Esophagus squamous epithelium (tissue), 5 donors: Measurements from ENCODE around the gene ALDH9A1. TPM values are rescaled to one million over a fixed set of nuclear protein-coding genes. Genes with fewer than 3 reads are reported as not detected.
"Not testable (repeated sequence)": the region's sequence is repeated elsewhere in the genome, so short reads cannot be mapped to it uniquely, and the experiment has no call there.

Experiments used
- DNase-seq: peaks from one replicate; lab custom pipeline; 2025; lab: John Stamatoyannopoulos, UW
- H3K27ac ChIP-seq, 4 donors: fragments of 200-600 bp; sonication (generic); one replicate each; pipeline ENCODE4 v1.5.1; 2016 to 2019; ENCODE audit warnings: mild to moderate bottlenecking in 1 of 4
- H3K27me3 ChIP-seq, 4 donors: fragments of 200-600 bp; sonication (generic); 1 replicate in 3 of 4; 2 replicates in 1 of 4; pipeline versions ENCODE4 v1.5.1 to v1.6.0; 2017 to 2021; ENCODE audit warnings: antibody characterized with exemption in 1 of 4
- H3K36me3 ChIP-seq, 3 donors: fragments of 200-600 bp; sonication (generic); one replicate each; pipeline ENCODE4 v1.5.1; 2016 to 2019
- H3K4me1 ChIP-seq, 3 donors: fragments of 200-600 bp; sonication (generic); one replicate each; pipeline ENCODE4 v1.5.1; 2017 to 2019
- H3K4me3 ChIP-seq, 4 donors: fragments of 200-600 bp; sonication (generic); 1 replicate in 3 of 4; 2 replicates in 1 of 4; pipeline ENCODE4 v1.5.1; 2016 to 2019; ENCODE audit warnings: mild to moderate bottlenecking in 2 of 4, moderate library complexity in 1 of 4
- H3K9me3 ChIP-seq, 3 donors: fragments of 200-600 bp; sonication (generic); one replicate each; pipeline ENCODE4 v1.5.1; 2016 to 2019
- CTCF ChIP-seq, 6 experiments: fragments of 450-650 bp in 4 of 6; fragments of 200-600 bp in 2 of 6; sonication (generic) in 2 of 6; IDR thresholded peaks; one replicate each; pipeline ENCODE4 v1.5.1; 2016 to 2019; ENCODE audit warnings: antibody characterized with exemption in 6 of 6, mild to moderate bottlenecking in 4 of 6, moderate library complexity in 4 of 6
- POLR2A ChIP-seq, 4 donors: fragments of 450-650 bp; IDR thresholded peaks; one replicate each; pipeline ENCODE4 v1.6.1; 2017; ENCODE audit warnings: antibody characterized with exemption in 4 of 4, mild to moderate bottlenecking in 4 of 4, moderate library complexity in 3 of 4
- WGBS, 2 donors: methylation state at CpG; one replicate each; pipeline ENCODE4 v1.1.5; 2018; 5-methylcytosine and 5-hydroxymethylcytosine counted together
- intact Hi-C: fragments of 100-400 bp; cut with DNase I; formaldehyde crosslinking; loops from one replicate; pipeline ENCODE4 v1.15.0; 2022
- total RNA-seq, 4 donors: library from RNA; depleted of rRNA; stranded (reverse); fragments of >200 nt; gene quantifications; one replicate each; pipeline ENCODE4 v1.1.0, GENCODE V29; 2016
- donor health status: DM: yes; HTN: yes; CAD: no.

ALDH9A1 gene
- total RNA-seq, 4 donors from 2014 or later, result 120 to 198 (median 158) TPM

- Histone ChIP-seq H3K27me3 (no peaks in the 10 kb centered on the region), H3K4me1 (peaks cover 0 to 9% (median 0%) of the 10 kb centered on the region in 3 donors), H3K4me3 (no peak overlapping the region), H3K9me3 (no peaks in the 10 kb centered on the region), H3K36me3 (peaks cover 5 to 99% (median 32%) of the 10 kb centered on the region in 3 donors), H3K27ac (no peak overlapping the region)
- no peak for DNase-seq
- TF ChIP-seq CTCF (IDR thresholded peaks at IDR 0.05) (no peak), POLR2A (IDR thresholded peaks at IDR 0.05) (no peak)
- intact Hi-C loops, result no loop called here
- WGBS, 2 donors, result 93 to 100% methylated on average over 1 to 3 of the region's 3 CpGs
Observed at GRCh38 chr1:165668184-165668583, 30.2 kb downstream of the ALDH9A1 start.

GRCh38 chr1:165666152-165666825, 32.1 kb downstream of the ALDH9A1 start:
- DNase-seq, result no peak
- Histone ChIP-seq H3K9me3 (no peaks in the 10 kb centered on the region), H3K4me1 (peaks cover 0 to 11% (median 0%) of the 10 kb centered on the region in 3 donors), H3K27ac (no peak overlapping the region), H3K27me3 (no peaks in the 10 kb centered on the region), H3K36me3 (peaks cover 5 to 100% (median 47%) of the 10 kb centered on the region in 3 donors), H3K4me3 (no peak overlapping the region)
- intact Hi-C loops, result no loop called here
- TF ChIP-seq CTCF (IDR thresholded peaks at IDR 0.05) (no peak), POLR2A (IDR thresholded peaks at IDR 0.05) (no peak)
- WGBS, 2 donors, result 65 to 76% methylated on average over 5 of the region's 5 CpGs

- DNase-seq, result no peak
- WGBS, 2 donors, result 84 to 85% methylated on average over 3 of the region's 3 CpGs
- H3K36me3 ChIP-seq, result peaks cover 5 to 99% (median 34%) of the 10 kb centered on the region in 3 donors
- H3K9me3 ChIP-seq, result no peaks in the 10 kb centered on the region
- peaks cover 0 to 11% (median 0%) of the 10 kb centered on the region in 3 donors for H3K4me1 ChIP-seq
- H3K27ac ChIP-seq, result no peak overlapping the region
- H3K27me3 ChIP-seq, result no peaks in the 10 kb centered on the region
- no peak for TF ChIP-seq CTCF (IDR thresholded peaks at IDR 0.05)
- TF ChIP-seq POLR2A (IDR thresholded peaks at IDR 0.05), result no peak
- intact Hi-C loops, result no loop called here
- no peak overlapping the region for H3K4me3 ChIP-seq
Observed at GRCh38 chr1:165662186-165662585, 36.2 kb downstream of the ALDH9A1 start.

GRCh38 chr1:165661703-165662102, 36.7 kb downstream of the ALDH9A1 start:
- H3K27ac ChIP-seq, result no peak overlapping the region
- peaks cover 5 to 99% (median 34%) of the 10 kb centered on the region in 3 donors for H3K36me3 ChIP-seq
- H3K4me3 ChIP-seq, result no peak overlapping the region
- no peaks in the 10 kb centered on the region for H3K9me3 ChIP-seq
- WGBS, 2 donors, result 80 to 88% methylated on average over 2 of the region's 2 CpGs
- intact Hi-C loops, result no loop called here
- H3K4me1 ChIP-seq, result peaks cover 0 to 11% (median 0%) of the 10 kb centered on the region in 3 donors
- DNase-seq, result no peak
- no peak for TF ChIP-seq POLR2A (IDR thresholded peaks at IDR 0.05)
- no peak for TF ChIP-seq CTCF (IDR thresholded peaks at IDR 0.05)
- no peaks in the 10 kb centered on the region for H3K27me3 ChIP-seq

- TF ChIP-seq POLR2A (IDR thresholded peaks at IDR 0.05) (no peak), CTCF (IDR thresholded peaks at IDR 0.05) (no peak)
- 56 to 72% methylated on average over 3 of the region's 3 CpGs for WGBS, 2 donors
- Histone ChIP-seq H3K4me3 (no peak overlapping the region), H3K27me3 (no peaks in the 10 kb centered on the region), H3K27ac (no peak overlapping the region), H3K9me3 (no peaks in the 10 kb centered on the region), H3K4me1 (peaks cover 0 to 11% (median 0%) of the 10 kb centered on the region in 3 donors), H3K36me3 (peaks cover 5 to 99% (median 22%) of the 10 kb centered on the region in 3 donors)
- DNase-seq, result no peak
- intact Hi-C loops, result no loop called here
Observed at GRCh38 chr1:165659581-165659895, 38.8 kb downstream of the ALDH9A1 start.

- H3K9me3 ChIP-seq, intact Hi-C loops: not testable (repeated sequence)
Observed at GRCh38 chr1:165658766-165659580, 39.4 kb downstream of the ALDH9A1 start.

More at GRCh38 chr1:165658766-165659580, 39.4 kb downstream of the ALDH9A1 start:
- H3K4me1 ChIP-seq, H3K27ac ChIP-seq, H3K4me3 ChIP-seq, H3K27me3 ChIP-seq, DNase-seq: not testable (repeated sequence)
- peaks cover 5 to 99% (median 27%) of the 10 kb centered on the region in 3 donors for H3K36me3 ChIP-seq
- 90 to 98% methylated on average over 2 to 7 of the region's 9 CpGs for WGBS, 2 donors
